GM21576 (cell line): Measurements from ENCODE around the gene REG1A.

ENCODE experiments used
- ATAC-seq: cut with Tn5 transposase; IDR thresholded peaks from one replicate; pipeline ENCODE4 v1.9.1; 2021; ENCODE audit warnings: mild to moderate bottlenecking, moderate library complexity; ENCODE audit not compliant: unreplicated experiment

REG1A gene, protein sequence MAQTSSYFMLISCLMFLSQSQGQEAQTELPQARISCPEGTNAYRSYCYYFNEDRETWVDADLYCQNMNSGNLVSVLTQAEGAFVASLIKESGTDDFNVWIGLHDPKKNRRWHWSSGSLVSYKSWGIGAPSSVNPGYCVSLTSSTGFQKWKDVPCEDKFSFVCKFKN

DNA sequence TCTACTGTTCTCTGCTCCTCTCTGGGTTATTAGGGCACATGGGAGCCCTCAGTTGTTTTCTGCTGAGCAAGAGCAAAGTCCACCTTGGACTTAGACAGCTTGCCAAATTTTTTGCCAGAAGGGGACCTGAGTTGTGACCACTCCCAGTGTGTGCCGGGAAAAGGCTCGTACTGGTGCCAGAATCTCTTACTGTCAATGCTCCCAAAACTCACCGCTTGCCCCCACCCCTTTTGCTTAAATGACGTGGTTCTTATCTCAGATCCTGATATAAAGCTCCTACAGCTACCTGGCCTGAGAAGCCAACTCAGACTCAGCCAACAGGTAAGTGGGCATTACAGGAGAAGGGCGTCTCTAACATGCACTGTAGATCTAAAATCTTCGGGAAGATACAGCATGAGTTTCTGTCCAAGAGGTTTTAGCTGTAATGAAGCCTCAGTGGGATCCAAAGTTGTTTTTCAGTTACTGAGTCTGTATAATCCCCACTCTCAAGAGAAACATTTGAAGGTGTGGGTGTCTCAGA, at the start of gene REG1A:
TSS of gene REG1A (plus strand) at position 295 of the 520 bp plus-strand sequence. CDS start 374 bp downstream, outside the sequence.
- no peak for ATAC-seq

DNA sequence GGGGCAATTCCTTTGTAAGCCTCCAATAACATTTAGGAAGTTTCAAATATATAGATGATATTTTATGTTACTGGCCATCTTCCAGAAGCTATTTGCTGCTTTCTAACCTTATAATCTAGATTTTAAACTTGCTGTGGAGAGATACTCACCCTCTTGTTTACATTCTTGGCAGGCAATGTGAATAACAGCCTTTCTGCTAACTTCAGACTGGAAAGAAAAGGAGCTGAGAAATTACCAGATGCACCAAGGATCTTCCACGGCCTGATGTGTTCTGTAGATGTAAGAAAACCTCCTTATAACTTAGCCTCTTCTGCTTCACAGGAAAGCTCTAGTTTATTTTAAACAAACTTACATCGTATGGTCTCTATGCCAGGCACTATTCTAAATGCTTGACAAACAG, 49.2 kb upstream of the REG1A start:
- no peak for ATAC-seq

DNA sequence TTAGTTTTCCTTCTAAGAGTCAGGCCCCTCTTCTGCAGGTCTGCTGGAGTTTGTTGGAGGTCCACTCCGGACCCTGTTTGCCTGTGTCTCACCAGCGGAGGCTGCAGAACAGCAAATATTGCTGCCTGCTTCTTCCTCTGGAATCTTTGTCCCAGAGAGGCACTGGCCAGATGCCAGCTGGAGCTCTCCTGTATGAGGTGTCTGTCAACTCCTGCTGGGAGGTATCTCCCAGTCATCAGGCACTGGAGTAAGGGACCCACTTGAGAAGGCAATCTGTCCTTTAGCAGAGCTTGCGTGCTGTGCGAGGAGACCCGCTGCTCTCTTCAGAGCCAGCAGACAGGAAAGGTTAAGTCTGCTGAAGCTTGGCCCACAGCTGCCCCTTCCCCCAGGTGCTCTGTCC, 37.3 kb upstream of the REG1A start:
- ATAC-seq = no peak

DNA sequence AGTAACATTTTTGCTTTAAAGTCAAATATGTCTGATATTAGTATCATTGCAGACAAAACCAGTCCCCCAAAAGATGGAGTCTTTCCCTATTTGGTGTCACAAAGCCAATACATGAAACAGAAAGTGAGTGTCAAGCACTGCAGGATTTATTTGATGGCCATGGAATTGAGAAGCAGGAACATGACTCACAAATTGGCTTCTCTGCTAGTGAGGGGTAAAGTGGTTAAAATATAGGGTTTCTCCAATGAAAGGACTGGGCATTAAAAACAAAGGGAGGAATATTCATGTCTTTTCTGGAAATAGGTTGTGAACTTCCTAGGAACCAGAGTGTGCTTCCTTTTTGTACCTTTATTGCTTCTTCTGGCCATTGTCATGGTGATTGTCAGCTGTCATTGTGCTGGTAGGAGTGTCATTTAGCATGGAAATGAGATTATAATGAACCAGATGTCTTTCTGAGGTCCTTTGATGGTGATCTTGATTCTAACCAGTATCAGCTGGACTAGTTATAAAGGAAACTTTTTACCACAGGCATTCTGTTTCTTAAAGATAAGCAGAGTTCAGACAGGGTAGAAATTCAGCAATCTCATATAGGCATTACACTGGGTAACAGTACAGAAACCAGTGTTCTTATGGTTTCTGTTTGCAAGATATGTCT, 36.6 kb upstream of the REG1A start:
- no peak for ATAC-seq

DNA sequence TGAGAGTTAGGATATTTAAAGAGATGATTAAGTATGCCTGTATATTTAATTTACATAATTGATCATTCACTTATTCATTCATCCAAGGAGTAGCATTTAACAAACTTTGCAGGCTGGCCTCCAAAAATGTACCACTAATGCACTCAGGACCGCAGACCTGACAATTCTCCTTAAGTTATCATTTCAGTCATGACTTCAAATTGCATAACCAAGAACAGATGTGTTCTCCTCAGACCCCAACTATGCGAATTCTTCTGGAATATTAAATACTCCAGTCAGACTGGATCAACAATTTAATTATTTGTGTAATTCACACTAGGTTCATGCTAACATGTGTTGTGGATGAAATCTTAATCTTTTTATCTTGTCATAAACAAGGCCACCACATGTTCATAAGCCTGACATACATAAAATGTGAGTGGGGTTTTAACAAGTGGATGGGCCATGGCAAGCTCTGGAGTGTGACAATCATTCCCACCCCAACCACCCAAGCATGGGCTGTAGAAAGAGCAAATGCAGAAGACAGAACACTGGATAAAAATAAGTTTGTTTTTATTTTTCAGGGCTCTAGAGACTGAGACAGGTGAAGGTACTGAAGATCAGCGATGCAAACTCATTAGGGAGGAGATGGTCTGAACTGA, 35.7 kb upstream of the REG1A start:
- no peak for ATAC-seq

DNA sequence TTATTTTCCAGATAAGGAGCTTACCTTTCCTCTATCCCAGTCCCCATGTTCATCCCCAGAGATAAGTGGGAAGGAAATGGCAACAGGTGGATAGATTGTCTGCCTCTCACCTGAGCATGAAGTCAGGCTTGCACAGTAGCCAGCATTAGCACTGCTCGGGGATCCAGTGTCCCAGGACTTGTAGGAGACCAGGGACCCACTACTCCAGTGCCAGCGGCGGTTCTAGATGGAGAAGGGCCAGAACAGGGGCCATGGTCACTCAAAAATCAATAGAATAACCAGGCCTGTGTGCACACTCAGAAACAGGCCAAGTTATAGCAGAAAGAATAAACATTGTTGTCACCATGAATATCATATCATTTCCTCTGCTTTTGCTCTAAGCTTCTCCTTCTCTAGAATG, 34.9 kb upstream of the REG1A start:
- ATAC-seq = no peak

DNA sequence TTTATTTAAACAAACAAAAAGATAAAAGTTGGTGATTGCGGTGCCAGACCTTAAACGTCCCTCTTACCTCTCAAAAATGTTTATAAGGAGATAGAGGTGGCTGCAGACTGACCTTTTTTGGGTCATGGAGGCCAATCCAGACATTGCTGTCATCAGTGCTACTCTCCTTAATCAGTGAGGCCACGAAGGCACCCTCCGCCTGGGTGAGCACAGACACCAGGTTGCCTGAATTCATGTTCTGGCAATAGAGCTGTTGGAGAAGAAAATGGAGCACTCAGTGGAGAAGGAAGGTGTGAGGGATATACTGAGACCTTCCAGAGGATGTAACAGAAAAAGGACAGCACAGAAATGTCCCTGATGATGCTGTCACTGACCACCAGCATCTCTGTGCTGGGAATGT, 34.0 kb upstream of the REG1A start:
- ATAC-seq = no peak

DNA sequence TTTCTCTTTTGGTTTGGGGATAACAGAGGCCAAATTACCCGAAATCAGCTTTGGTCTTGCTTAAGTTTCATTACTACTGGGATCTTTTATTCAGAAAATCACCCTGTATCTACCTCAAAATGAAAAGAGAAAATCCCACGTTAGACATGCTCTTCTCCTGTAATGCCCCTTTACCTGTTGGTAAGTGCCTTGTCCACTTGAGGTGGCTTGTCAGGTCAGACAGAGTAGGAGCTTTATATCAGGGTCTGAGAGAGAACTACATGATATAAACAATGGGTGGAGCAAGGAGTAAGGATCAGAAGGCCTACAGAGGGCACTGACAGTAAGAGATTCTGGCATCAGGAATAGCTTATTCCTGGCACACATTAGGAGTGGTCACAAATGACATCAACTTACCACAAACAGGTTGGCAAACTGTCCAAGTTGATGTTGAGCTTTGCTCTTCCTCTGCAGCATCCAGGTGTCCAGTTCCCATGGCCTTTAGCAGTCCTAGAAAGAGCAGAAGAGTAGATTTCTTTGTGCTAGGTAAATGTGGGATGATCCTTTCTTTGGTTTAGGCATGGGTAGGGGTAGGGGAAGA, 32.4 kb upstream of the REG1A start, which contains the start of gene REG1B:
TSS of gene REG1B (minus strand) at position 209 of the 580 bp plus-strand sequence. CDS start 381 bp downstream, outside the sequence.
- ATAC-seq = no peak

DNA sequence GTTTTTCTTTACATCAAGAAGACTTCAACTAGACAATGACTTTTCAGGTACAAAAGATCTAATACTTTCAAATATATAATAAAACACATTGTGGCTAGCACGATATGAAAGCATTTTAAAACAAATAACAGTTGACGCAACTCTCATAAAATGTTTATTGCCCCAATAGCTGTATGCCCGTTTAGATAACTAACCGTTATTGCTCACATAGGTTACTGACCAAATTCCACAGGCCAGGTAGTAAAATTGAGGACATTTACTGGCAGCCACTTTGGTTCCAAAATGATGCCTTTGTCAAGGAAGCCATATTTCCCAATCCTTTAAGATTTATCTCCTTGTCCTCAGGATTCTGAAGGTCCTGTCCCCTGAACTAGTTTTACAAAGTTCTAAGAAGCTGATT, 29.6 kb upstream of the REG1A start:
- no peak for ATAC-seq

DNA sequence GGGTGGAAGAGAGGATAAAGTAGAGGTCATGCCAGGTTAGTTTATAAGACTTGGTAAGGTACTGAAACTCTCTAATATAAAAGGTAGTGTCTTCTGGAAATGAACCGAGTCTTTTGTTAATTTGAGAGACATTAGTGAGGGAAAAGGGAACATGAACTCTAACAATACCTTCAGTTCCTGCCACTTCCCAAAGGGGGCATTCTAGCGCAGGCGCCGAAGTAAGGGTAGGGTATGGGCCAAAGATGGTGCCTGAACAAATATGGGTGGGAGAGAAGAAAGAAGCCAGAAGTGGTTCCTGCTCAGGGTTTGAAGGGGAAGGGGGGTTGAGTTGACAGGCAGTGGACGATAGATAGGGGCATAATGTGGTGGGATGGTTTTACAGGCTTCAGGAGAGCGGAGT, 22.4 kb upstream of the REG1A start:
- ATAC-seq = no peak

DNA sequence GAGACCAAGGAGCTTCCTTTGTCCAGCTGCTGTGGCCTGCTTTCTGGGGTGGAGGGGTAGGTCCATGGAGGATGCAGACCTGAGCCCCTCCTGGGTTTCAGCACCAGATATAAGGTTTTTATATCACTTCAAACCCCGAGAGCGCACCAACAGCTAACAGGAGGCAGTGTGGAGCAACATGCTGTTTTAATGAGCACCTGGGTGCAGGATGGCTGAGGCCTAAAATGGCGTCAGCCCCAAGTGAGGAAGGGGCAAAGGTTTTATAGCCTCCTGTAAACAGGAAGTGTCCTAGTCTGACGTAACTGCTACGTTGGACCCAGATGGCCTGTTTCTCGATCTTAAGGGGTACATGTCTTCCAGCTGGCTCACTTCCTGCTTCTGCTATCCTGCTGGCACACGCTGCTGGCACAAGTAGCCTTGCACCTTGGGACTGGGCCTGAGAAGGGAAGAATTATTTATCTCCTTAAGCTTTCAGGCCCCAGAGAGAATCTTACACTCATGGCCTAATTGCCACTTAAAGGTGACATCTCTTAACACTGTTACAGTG, 21.1 kb upstream of the REG1A start:
- no peak for ATAC-seq

DNA sequence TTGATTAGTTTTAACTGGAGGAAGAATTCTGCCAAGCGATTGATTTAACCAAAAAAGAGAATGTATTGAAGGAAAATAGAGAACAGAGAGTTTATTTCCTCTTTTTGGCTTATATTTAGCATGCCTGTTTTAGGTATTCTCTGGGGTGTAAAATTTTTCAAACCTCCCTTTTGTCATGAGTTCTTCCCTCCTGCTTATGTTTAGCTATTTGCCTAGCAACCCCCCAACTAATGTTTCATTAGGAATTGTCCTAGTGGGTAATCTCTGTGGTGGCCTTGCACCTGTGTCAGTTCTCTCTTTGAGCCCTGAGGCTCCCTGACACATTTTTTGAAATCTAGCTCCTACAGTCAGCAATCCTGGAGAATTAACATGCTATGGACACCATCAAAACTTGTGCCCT, 20.0 kb upstream of the REG1A start:
- ATAC-seq = no peak

DNA sequence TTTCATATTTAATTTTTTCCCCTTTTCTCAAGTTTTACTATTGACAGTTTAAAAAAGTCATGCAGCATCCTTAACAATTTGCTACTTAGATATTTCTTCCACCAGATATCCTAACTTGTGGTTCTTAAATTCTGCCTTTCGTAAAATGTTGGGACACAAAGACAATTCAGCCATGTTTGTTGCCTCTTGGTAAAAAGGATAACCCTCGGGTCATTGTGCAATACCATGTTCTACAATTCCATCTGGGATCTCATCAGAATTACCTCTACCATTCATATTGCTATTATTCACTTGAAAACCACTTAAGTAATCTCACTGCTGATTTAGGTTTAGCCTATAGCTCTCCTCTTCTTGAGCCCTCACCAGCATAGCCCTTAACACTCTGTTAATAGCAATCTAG, 19.3 kb upstream of the REG1A start:
- ATAC-seq = no peak

DNA sequence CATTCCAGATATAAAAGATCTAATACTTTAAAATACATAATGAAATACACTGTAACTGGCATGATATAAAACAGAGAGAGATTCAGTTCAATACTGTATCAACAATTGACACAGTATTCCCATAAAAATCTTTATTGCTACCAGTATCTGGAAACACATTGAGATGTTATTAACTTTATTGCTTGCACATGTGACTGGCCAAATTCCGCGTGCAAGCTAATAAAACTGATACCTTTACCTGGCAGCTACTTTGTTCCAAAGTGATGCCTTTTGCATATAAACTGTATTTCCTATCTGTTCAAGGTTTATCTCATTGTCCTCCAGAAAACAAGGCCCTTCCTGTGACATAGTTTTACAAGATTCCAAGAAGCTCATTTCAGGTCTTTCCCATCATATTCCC, 17.1 kb upstream of the REG1A start:
- no peak for ATAC-seq

DNA sequence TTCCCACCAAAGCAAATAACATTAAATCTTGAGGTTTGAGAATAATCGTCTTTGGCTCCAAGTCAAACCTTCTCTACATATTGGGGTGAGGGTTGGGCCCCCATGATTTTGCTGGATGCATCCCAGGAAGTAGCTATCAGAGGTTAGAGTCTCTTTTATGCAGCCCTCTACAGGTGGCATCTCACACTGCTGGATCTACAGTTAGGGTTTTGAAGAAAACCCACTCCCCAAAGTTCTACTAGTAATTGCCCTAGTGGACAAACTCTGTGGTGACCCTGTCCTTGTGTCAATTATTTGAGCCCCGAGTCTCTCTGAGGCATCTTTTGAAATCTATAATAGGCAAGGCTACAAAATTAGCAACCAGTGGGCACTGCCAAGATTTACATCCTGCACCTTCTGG, 15.0 kb upstream of the REG1A start:
- ATAC-seq = no peak

DNA sequence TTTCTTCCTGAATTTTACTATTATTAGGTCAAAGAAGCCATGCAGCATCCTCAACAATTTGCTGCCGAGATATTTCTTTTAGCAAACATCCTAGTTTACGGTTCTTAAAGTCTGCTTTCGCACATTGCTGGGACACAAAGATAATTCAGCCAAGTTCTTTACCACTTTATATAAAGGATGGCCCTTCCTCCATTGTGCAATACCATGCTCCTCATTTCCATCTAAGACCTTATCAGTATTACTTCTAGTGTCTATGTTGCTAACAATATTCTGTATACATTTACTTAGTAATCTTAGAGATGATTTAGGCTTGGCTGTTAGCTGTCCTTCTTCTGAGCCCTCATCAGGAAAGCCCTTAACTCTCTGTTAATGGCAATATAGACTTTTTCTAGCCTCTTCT, 8.0 kb upstream of the REG1A start:
- ATAC-seq = no peak

DNA sequence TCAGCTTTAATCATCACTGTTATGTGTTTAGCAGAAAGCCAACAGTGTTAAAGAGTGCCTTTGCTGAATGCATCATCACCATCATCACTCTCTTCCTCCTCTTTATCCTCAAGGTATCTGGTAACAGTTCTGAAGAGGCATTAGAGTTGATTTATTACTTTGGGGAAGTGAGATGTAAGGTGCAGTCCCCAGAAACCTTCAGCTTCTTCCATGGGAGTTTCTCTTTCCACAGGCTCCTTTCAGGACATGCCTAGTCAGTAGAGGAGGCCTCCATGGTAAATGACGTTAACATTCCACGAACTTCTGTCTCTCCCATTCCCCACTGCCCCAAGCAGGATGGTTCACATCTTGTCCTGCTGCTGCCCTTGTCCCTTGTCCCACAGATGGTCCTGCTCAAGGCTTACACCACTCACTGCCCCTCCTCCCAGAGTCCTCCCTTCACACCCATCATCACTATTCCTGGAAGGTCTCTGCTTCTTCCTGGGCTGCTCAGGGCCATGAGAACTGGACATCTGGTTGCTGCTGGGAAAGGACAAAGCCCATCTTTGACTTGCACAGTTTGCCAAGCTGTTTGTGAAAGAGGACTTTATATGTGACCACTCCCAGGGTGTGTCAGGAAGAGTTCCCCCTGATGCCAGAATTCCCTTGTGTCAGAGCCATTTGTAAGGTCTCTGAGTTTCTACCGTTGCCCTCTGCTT, 5.3 kb upstream of the REG1A start:
- ATAC-seq = no peak

DNA sequence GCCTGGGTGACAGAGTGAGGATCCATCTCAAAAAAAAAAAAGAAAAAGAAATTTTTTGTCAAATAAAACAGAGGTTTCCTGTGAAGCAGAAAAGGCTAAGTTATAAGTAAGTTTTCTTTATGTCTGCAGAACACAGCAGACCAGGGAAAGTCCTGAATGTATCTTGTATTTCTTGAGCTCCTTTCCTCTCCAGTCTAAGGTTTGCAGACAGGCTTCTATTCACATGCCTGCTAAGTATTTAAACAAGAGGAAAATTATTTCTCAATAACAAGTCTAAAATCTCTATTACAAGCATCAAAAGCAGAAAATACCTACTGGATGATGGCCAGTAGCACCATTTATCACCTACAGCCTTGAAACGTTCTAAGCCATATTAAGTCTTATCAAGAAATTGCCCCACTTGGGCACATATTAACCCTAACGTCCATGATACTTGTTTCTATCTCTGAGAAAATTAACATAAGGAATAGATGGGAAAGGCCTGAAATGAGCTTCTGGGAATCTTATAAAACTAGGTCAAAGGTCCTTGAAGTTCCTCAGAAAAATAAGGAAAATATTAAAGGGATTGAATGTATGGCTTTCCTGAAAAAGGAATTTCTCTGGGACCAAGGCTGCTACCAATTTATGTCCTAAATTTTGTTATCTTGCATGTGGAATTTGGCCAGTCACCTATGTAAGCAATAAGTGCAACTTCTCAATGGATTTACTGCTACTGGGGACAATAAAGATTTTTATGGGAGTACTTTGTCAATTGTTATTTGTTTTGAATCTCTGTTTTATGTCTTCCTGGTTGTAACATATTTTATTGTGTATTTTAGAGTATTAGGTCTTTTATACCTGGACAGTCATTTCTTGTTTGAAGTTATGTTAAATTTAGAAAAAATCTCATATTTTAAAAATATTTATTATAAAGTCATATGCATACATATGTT, 3.0 kb upstream of the REG1A start:
- ATAC-seq = no peak

DNA sequence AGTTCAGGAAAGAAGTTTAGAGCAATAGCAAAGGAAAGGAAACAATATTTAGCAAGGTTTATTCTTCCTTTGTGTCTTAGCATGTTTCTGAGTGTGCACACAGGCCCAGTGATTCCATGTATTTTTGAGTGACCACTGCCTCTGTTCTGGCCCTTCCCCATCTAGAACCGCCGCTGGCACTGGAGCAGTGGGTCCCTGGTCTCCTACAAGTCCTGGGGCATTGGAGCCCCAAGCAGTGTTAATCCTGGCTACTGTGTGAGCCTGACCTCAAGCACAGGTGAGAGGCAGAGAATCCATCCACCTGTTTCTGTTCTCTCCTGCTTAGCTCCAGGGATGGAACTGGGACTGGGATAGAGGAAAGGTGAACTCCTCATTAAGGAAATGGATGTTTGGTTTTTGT, 2.4 kb downstream of the REG1A start:
- ATAC-seq = no peak
